ENCODE results near the gene RBM33. TPM values are rescaled to one million over a fixed set of nuclear protein-coding genes. Genes with fewer than 3 reads are reported as not detected.

RBM33 gene
- polyA plus RNA-seq, 1 donor (not counting 4 experiments of a cell fraction or from before 2014, with no cell fraction given): 8.9 TPM

DNA sequence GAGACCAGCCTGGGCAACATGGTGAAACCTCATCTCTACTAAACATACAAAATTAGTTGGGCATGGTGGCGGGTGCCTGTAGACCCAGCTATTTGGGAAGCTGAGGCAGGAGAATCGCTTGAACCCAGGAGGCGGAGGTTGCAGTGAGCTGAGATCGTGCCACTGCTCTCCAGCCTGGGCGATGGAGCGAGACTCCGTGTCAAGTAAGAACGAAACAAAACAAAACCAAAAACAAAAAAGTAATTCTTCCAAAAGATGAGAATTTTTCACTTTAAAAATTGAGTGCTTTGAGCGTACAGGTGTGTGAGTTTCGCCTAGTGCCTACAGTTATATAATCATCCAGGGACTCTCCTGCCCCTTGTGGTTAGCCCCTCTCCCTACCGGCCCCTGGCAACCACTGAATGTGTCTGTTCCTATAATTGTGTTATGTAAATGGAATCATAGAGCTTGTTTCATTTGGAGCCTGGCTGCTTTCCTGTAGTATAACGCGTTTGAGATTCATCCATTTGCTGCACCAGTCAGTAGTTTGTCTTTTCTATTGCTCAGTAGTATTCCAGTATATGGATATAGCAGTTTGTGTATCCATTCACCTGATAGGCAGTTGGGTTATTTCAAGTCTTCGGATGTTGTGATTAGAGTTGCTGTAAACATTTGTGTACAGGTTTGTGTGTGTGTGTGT, 80.0 kb downstream of the RBM33 start:
- dilution Hi-C loops (cut with MboI; ENCODE audit: extremely low pct_ligation_motif_present, low sequenced_read_pairs): loop anchor here (25.0 kb wide), 1 partner anchor 137 kb away; no protein-coding TSS in a partner anchor
- H3K27ac ChIP-seq (ENCODE audit: control insufficient read depth, insufficient read depth, low read length): no peak overlapping the region
- no peaks in the 10 kb centered on the region for H3K27me3 ChIP-seq (ENCODE audit: control insufficient read depth, extremely low read depth, insufficient read depth, low read length)
- H3K9me3 ChIP-seq (ENCODE audit: control insufficient read depth, low read depth, low read length): no peaks in the 10 kb centered on the region
- no peak overlapping the region for H3K4me3 ChIP-seq (ENCODE audit: control insufficient read depth in 2 of 3, extremely low read depth in 1 of 3, insufficient read depth in 2 of 3, low read depth in 1 of 3, low read length in 3 of 3)
- peaks cover 9% of the 10 kb centered on the region for H3K79me2 ChIP-seq (ENCODE audit: control insufficient read depth, insufficient read depth, low read length)
- DNase-seq (ENCODE audit: low read depth, low spot score) (no peak), FAIRE-seq (no peak)
- H3K4me1 ChIP-seq (ENCODE audit: control insufficient read depth, extremely low read depth, insufficient read depth, low read length): peaks cover 3% of the 10 kb centered on the region
- no peaks in the 10 kb centered on the region for H3K9me1 ChIP-seq (ENCODE audit: control insufficient read depth, extremely low read depth, insufficient read depth, low read length)
- H3K4me2 ChIP-seq (ENCODE audit: control insufficient read depth, extremely low read depth, insufficient read depth, low read depth, low read length): no peak overlapping the region
- TF ChIP-seq, protein P1, sequence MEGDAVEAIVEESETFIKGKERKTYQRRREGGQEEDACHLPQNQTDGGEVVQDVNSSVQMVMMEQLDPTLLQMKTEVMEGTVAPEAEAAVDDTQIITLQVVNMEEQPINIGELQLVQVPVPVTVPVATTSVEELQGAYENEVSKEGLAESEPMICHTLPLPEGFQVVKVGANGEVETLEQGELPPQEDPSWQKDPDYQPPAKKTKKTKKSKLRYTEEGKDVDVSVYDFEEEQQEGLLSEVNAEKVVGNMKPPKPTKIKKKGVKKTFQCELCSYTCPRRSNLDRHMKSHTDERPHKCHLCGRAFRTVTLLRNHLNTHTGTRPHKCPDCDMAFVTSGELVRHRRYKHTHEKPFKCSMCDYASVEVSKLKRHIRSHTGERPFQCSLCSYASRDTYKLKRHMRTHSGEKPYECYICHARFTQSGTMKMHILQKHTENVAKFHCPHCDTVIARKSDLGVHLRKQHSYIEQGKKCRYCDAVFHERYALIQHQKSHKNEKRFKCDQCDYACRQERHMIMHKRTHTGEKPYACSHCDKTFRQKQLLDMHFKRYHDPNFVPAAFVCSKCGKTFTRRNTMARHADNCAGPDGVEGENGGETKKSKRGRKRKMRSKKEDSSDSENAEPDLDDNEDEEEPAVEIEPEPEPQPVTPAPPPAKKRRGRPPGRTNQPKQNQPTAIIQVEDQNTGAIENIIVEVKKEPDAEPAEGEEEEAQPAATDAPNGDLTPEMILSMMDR (optimal IDR thresholded peaks at IDR 0.05 in 1 of 3, IDR thresholded peaks at IDR 0.05 in 1 of 3, conservative IDR thresholded peaks at IDR 0.05 in 1 of 3; ENCODE audit: extremely low read depth in 1 of 3, insufficient read depth in 2 of 3, low read length in 3 of 3): peak in 1 of 3 experiments; percentile 1
- no peak for TF ChIP-seq EZH2 (IDR thresholded peaks at IDR 0.05; ENCODE audit: low read length)
- no peak overlapping the region for H3K9ac ChIP-seq (ENCODE audit: control insufficient read depth, extremely low read depth, insufficient read depth, low read length)
- no peaks in the 10 kb centered on the region for H4K20me1 ChIP-seq (ENCODE audit: control insufficient read depth, extremely low read depth, insufficient read depth, low read length)
- H2AFZ ChIP-seq (ENCODE audit: control insufficient read depth, low read length): no peak overlapping the region
- H3K36me3 ChIP-seq (ENCODE audit: control insufficient read depth in 2 of 2, extremely low read depth in 1 of 2, insufficient read depth in 2 of 2, low read length in 2 of 2): peaks cover 2 to 3% of the 10 kb centered on the region in 2 experiments

DNA sequence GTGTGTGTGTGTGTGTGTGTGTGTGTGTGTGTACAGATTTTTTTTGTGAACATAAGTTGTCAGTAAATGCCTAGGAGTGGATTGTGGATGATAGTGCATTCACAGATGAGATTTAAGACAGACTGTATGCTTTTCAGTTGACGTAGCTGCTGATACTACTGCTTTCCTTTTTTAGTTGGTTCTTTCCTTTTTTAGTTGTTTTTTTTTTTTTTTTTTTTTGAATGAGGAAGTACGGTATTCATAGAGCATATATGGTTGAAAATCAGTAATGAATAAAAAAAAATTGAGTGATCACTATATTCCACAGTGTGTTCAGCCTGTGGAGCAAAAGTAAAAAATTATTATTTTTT, 80.5 kb downstream of the RBM33 start:
- Histone ChIP-seq H3K27ac (ENCODE audit: control insufficient read depth, insufficient read depth, low read length) (no peak overlapping the region), H3K9me1 (ENCODE audit: control insufficient read depth, extremely low read depth, insufficient read depth, low read length) (no peaks in the 10 kb centered on the region), H3K79me2 (ENCODE audit: control insufficient read depth, insufficient read depth, low read length) (peaks cover 8% of the 10 kb centered on the region), H3K4me3 (ENCODE audit: control insufficient read depth in 2 of 3, extremely low read depth in 1 of 3, insufficient read depth in 2 of 3, low read depth in 1 of 3, low read length in 3 of 3) (no peak overlapping the region), H4K20me1 (ENCODE audit: control insufficient read depth, extremely low read depth, insufficient read depth, low read length) (no peaks in the 10 kb centered on the region), H3K36me3 (ENCODE audit: control insufficient read depth in 2 of 2, extremely low read depth in 1 of 2, insufficient read depth in 2 of 2, low read length in 2 of 2) (peaks cover 0 to 3% of the 10 kb centered on the region in 2 experiments), H2AFZ (ENCODE audit: control insufficient read depth, low read length) (no peak overlapping the region), H3K9me3 (ENCODE audit: control insufficient read depth, low read depth, low read length) (no peaks in the 10 kb centered on the region), H3K4me1 (ENCODE audit: control insufficient read depth, extremely low read depth, insufficient read depth, low read length) (peaks cover 7% of the 10 kb centered on the region), H3K27me3 (ENCODE audit: control insufficient read depth, extremely low read depth, insufficient read depth, low read length) (no peaks in the 10 kb centered on the region), H3K4me2 (ENCODE audit: control insufficient read depth, extremely low read depth, insufficient read depth, low read depth, low read length) (no peak overlapping the region), H3K9ac (ENCODE audit: control insufficient read depth, extremely low read depth, insufficient read depth, low read length) (no peak overlapping the region)
- DNase-seq (ENCODE audit: low read depth, low spot score) (no peak), FAIRE-seq (no peak)
- dilution Hi-C loops (cut with MboI; ENCODE audit: extremely low pct_ligation_motif_present, low sequenced_read_pairs): loop anchor here (25.0 kb wide), 1 partner anchor 138 kb away; no protein-coding TSS in a partner anchor
- TF ChIP-seq, protein P1 (optimal IDR thresholded peaks at IDR 0.05 in 1 of 3, IDR thresholded peaks at IDR 0.05 in 1 of 3, conservative IDR thresholded peaks at IDR 0.05 in 1 of 3; ENCODE audit: extremely low read depth in 1 of 3, insufficient read depth in 2 of 3, low read length in 3 of 3): no peak
- no peak for TF ChIP-seq EZH2 (IDR thresholded peaks at IDR 0.05; ENCODE audit: low read length)
